H9 (cell line): Measurements from ENCODE around the gene RCSD1. TPM values are rescaled to one million over a fixed set of nuclear protein-coding genes. Genes with fewer than 3 reads are reported as not detected.

Experiments used
- DNase-seq: peaks from one replicate; pipeline ENCODE4 v3.0.0-alpha.2; 2017
- H2AFZ ChIP-seq: one replicate; pipeline ENCODE4 v1.6.1; 2013; ENCODE audit warnings: mild to moderate bottlenecking, low read length, control low read depth, moderate library complexity
- H2AK5ac ChIP-seq: 2 replicates; pipeline ENCODE4 v1.6.1; 2013; ENCODE audit warnings: low read length, control low read depth, mixed read lengths; ENCODE audit not compliant: insufficient read length
- H2BK120ac ChIP-seq: one replicate; pipeline ENCODE4 v1.6.1; 2013; ENCODE audit warnings: low read depth, mild to moderate bottlenecking, low read length, control low read depth, inconsistent platforms; ENCODE audit not compliant: poor library complexity, severe bottlenecking
- H2BK12ac ChIP-seq: 2 replicates; pipeline ENCODE4 v1.6.1; 2013; ENCODE audit warnings: low read length, control low read depth, mixed read lengths, low read depth; ENCODE audit not compliant: insufficient read length
- H2BK15ac ChIP-seq: 2 replicates; pipeline ENCODE4 v1.6.1; 2013; ENCODE audit warnings: low read depth, low read length, control low read depth
- H2BK20ac ChIP-seq: one replicate; pipeline ENCODE4 v1.6.1; 2013; ENCODE audit warnings: low read depth, mild to moderate bottlenecking, low read length, control low read depth, inconsistent platforms; ENCODE audit not compliant: poor library complexity, severe bottlenecking
- H2BK5ac ChIP-seq: 2 replicates; pipeline ENCODE4 v1.6.1; 2013; ENCODE audit warnings: low read length, control low read depth, mixed read lengths; ENCODE audit not compliant: insufficient read length
- H3K14ac ChIP-seq: 2 replicates; pipeline ENCODE4 v1.6.1; 2013; ENCODE audit warnings: low read length, control low read depth; ENCODE audit not compliant: insufficient read depth
- H3K18ac ChIP-seq: 2 replicates; pipeline ENCODE4 v1.6.1; 2013; ENCODE audit warnings: low read depth, mild to moderate bottlenecking, mixed read lengths, low read length, control low read depth; ENCODE audit not compliant: insufficient read length
- H3K23ac ChIP-seq: 2 replicates; pipeline ENCODE4 v1.6.1; 2013; ENCODE audit warnings: low read length, control low read depth, mixed read lengths, low read depth; ENCODE audit not compliant: insufficient read length
- H3K23me2 ChIP-seq: 2 replicates; pipeline ENCODE4 v1.6.1; 2013; ENCODE audit warnings: low read depth, mild to moderate bottlenecking, mixed read lengths, low read length, control low read depth; ENCODE audit not compliant: insufficient read length, poor library complexity, severe bottlenecking
- H3K27ac ChIP-seq: 2 replicates; pipeline ENCODE4 v1.5.1; 2013; ENCODE audit warnings: low read length, control low read depth, mixed read lengths, low read depth; ENCODE audit not compliant: insufficient read length
- H3K27me3 ChIP-seq: 2 replicates; pipeline ENCODE4 v1.6.1; 2013; ENCODE audit warnings: low read length, control low read depth, inconsistent platforms; ENCODE audit not compliant: insufficient read depth
- H3K4ac ChIP-seq: 2 replicates; pipeline ENCODE4 v1.6.1; 2013; ENCODE audit warnings: low read depth, mild to moderate bottlenecking, control low read depth, inconsistent platforms, low read length, moderate library complexity
- H3K4me1 ChIP-seq: 2 replicates; pipeline ENCODE4 v1.6.1; 2013; ENCODE audit warnings: low read length, control low read depth, inconsistent platforms; ENCODE audit not compliant: insufficient read depth
- H3K4me2 ChIP-seq: 2 replicates; pipeline ENCODE4 v1.6.1; 2013; ENCODE audit warnings: low read length, control low read depth, mixed read lengths; ENCODE audit not compliant: insufficient read length, insufficient read depth
- H3K56ac ChIP-seq: 2 replicates; pipeline ENCODE4 v1.6.1; 2013; ENCODE audit warnings: low read depth, mild to moderate bottlenecking, mixed read lengths, low read length, control low read depth; ENCODE audit not compliant: insufficient read length
- H3K79me1 ChIP-seq: 2 replicates; pipeline ENCODE4 v1.6.1; 2013; ENCODE audit warnings: low read depth, mild to moderate bottlenecking, moderate library complexity, low read length, control low read depth, inconsistent platforms; ENCODE audit not compliant: insufficient read depth, poor library complexity, severe bottlenecking
- H3K79me2 ChIP-seq: 2 replicates; pipeline ENCODE4 v1.6.1; 2013; ENCODE audit warnings: low read length, control low read depth, inconsistent platforms; ENCODE audit not compliant: insufficient read depth
- H3K9ac ChIP-seq: 2 replicates; pipeline ENCODE4 v1.6.1; 2013; ENCODE audit warnings: low read length, control low read depth, mixed read lengths; ENCODE audit not compliant: insufficient read length; ENCODE audit errors: extremely low read depth
- H3K9me3 ChIP-seq: one replicate; pipeline ENCODE4 v1.6.1; 2013; ENCODE audit warnings: low read depth, low read length, inconsistent platforms; ENCODE audit not compliant: control insufficient read depth
- H3T11ph ChIP-seq: one replicate; pipeline ENCODE4 v1.6.1; 2013; ENCODE audit warnings: mild to moderate bottlenecking, low read length, control low read depth, inconsistent platforms
- H4K20me1 ChIP-seq: one replicate; pipeline ENCODE4 v1.6.1; 2013; ENCODE audit not compliant: control insufficient read depth, insufficient read length, insufficient read depth
- H4K5ac ChIP-seq: 2 replicates; pipeline ENCODE4 v1.6.1; 2013; ENCODE audit warnings: low read depth, mild to moderate bottlenecking, mixed read lengths, low read length, control low read depth; ENCODE audit not compliant: insufficient read length
- H4K8ac ChIP-seq: replicated peaks from 2 replicates; pipeline ENCODE4 v1.6.1; 2013; ENCODE audit warnings: low read length, control low read depth, mixed read lengths, low read depth; ENCODE audit not compliant: insufficient read length
- H4K91ac ChIP-seq: 2 replicates; pipeline ENCODE4 v1.6.1; 2013; ENCODE audit warnings: low read depth, mild to moderate bottlenecking, moderate library complexity, mixed read lengths, low read length, control low read depth; ENCODE audit not compliant: insufficient read length
- H3K27ac Mint-ChIP-seq, 3 experiments: 2 replicates in 2 of 3; 3 replicates in 1 of 3; pipeline ENCODE4 v1.8.0; 2020 to 2021; ENCODE audit warnings: mixed read lengths in 3 of 3, mild to moderate bottlenecking in 1 of 3, moderate library complexity in 1 of 3
- H3K27me3 Mint-ChIP-seq: 2 replicates; pipeline ENCODE4 v1.8.0; 2021; ENCODE audit warnings: low read depth, mild to moderate bottlenecking, moderate library complexity, mixed read lengths
- H3K36me3 Mint-ChIP-seq, 3 experiments: 2 replicates in 2 of 3; 3 replicates in 1 of 3; pipeline ENCODE4 v1.8.0; 2020 to 2021; ENCODE audit warnings: low read depth in 3 of 3, mixed read lengths in 3 of 3; ENCODE audit not compliant: insufficient read depth in 1 of 3
- H3K4me1 Mint-ChIP-seq, 2 experiments: 2 replicates each; pipeline ENCODE4 v1.8.0; 2020; ENCODE audit warnings: mixed read lengths in 2 of 2
- H3K4me3 Mint-ChIP-seq, 2 experiments: 2 replicates in 1 of 2; 3 replicates in 1 of 2; pipeline ENCODE4 v1.8.0; 2020 to 2021; ENCODE audit warnings: mild to moderate bottlenecking in 2 of 2, mixed read lengths in 2 of 2, moderate library complexity in 1 of 2
- H3K9me3 Mint-ChIP-seq, 2 experiments: 2 replicates in 1 of 2; 3 replicates in 1 of 2; pipeline ENCODE4 v1.8.0; 2020; ENCODE audit warnings: mild to moderate bottlenecking in 2 of 2, mixed read lengths in 2 of 2, moderate library complexity in 1 of 2
- WGBS: extraction: QIAGEN DNeasy Blood & Tissue Kit; methylation state at CpG from one replicate; pipeline ENCODE4 v1.1.7; 2013; ENCODE audit warnings: missing lambda C conversion rate, low lambda C conversion rate, mixed read lengths; ENCODE audit not compliant: insufficient read length; ENCODE audit errors: extremely low coverage; 5-methylcytosine and 5-hydroxymethylcytosine counted together
- total RNA-seq: library from RNA; stranded (reverse); gene quantifications from 2 replicates; pipeline ENCODE4 v1.2.1, GENCODE V29; 2021
- TF ChIP-seq, protein P1 (sequence below): fragments of 200-600 bp; sonication (generic); conservative IDR thresholded peaks from 3 replicates; pipeline ENCODE4 v1.8.0; 2021; ENCODE audit warnings: antibody characterized with exemption, mild to moderate bottlenecking

RCSD1 gene
- total RNA-seq, 1 experiment from 2014 or later, result 0.13 TPM

DNA sequence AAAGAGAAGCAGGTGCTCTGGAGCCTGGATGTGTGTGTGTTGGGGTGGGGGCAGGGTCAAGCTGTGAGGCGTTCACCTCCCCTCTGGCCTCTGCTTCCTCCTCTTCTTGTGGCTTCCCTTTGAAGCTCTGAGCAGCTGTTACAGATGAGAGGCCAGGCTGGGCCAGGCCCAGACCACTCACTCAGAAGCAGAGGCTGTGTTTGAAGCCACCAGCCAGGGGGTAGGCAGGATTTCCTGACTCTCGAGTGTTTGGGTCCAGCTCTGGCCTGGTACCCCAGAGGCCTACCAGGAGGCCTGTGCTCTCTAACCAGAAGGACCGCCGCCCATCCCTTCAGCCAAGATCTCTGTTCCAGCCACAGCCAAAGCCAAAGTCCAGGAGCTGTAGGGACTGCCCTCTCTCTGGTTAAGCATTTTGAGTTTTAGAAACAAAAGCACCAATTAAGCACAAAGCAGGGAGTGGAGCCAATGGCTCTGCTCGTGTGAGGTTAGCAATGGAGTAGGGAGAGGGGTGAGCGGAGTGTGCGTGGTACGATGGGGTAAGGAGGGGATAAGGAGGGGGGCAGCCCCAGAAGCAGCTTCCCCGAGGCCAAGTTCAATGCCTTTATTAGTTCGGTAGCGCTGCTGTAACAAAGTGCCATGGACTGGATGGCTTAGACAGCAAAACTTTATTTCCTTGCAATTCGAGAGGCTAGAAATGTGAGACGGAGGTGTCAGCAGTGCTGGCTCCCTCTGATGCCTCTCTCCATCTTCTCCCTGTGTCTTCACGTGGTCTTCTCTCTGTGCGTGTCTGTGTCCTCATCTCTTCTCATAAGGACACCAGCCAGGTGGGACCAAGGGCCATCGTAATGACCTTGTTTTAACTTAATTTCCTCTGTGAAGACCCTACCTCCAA, 20.5 kb downstream of the RCSD1 start:
- Histone ChIP-seq H4K20me1 (no peaks in the 10 kb centered on the region), H3K4ac (no peak overlapping the region), H3K18ac (no peak overlapping the region), H2AK5ac (no peak overlapping the region), H2BK12ac (no peak overlapping the region), H3K27me3 (no peaks in the 10 kb centered on the region), H3K23ac (no peak overlapping the region), H4K8ac (no peak overlapping the region), H2BK120ac (no peak overlapping the region), H2BK20ac (no peak overlapping the region), H4K5ac (no peak overlapping the region), H2BK5ac (no peak overlapping the region), H3K4me1 (no peaks in the 10 kb centered on the region), H2BK15ac (no peak overlapping the region), H3T11ph (no peak overlapping the region), H3K9ac (no peak overlapping the region), H3K27ac (no peak overlapping the region), H4K91ac (no peak overlapping the region), H2AFZ (no peak overlapping the region), H3K14ac (no peak overlapping the region), H3K4me2 (no peak overlapping the region), H3K56ac (no peak overlapping the region), H3K79me1 (no peaks in the 10 kb centered on the region), H3K9me3 (no peaks in the 10 kb centered on the region), H3K23me2 (no peaks in the 10 kb centered on the region), H3K79me2 (no peaks in the 10 kb centered on the region)
- Mint-ChIP-seq H3K4me3 (no peak overlapping the region), H3K27ac (peak overlapping the region in 2 of 3 experiments; percentile 21 to 40; a peak in 1 of 7 replicates), H3K27me3 (peaks cover 3% of the 10 kb centered on the region), H3K36me3 (no peaks in the 10 kb centered on the region), H3K9me3 (no peaks in the 10 kb centered on the region), H3K4me1 (peaks cover 11 to 19% of the 10 kb centered on the region in 2 experiments)
- TF ChIP-seq, protein P1, sequence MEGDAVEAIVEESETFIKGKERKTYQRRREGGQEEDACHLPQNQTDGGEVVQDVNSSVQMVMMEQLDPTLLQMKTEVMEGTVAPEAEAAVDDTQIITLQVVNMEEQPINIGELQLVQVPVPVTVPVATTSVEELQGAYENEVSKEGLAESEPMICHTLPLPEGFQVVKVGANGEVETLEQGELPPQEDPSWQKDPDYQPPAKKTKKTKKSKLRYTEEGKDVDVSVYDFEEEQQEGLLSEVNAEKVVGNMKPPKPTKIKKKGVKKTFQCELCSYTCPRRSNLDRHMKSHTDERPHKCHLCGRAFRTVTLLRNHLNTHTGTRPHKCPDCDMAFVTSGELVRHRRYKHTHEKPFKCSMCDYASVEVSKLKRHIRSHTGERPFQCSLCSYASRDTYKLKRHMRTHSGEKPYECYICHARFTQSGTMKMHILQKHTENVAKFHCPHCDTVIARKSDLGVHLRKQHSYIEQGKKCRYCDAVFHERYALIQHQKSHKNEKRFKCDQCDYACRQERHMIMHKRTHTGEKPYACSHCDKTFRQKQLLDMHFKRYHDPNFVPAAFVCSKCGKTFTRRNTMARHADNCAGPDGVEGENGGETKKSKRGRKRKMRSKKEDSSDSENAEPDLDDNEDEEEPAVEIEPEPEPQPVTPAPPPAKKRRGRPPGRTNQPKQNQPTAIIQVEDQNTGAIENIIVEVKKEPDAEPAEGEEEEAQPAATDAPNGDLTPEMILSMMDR, result no peak
- DNase-seq, result no peak
- no CpG with 5 or more reads among the region's 16 CpGs for WGBS
